Fibroblast of lung (primary cell): ENCODE measurements around the gene MAP4K4. TPM values are rescaled to one million over a fixed set of nuclear protein-coding genes. Genes with fewer than 3 reads are reported as not detected.

Source experiments
- DNase-seq, 2 donors: peaks; one replicate each; pipeline versions ENCODE4 v3.0.0 to v3.0.0-alpha.2; 2010; ENCODE audit warnings: low read depth in 2 of 2
- H2AFZ ChIP-seq: 2 replicates; pipeline ENCODE4 v1.5.1; 2012; ENCODE audit warnings: low read length, control low read depth, inconsistent platforms
- H3K27ac ChIP-seq: 2 replicates; pipeline ENCODE4 v1.5.1; 2011; ENCODE audit warnings: low read length, control low read depth; ENCODE audit not compliant: insufficient read depth
- H3K27me3 ChIP-seq: 2 replicates; pipeline ENCODE4 v1.5.1; 2011; ENCODE audit warnings: mild to moderate bottlenecking, low read length; ENCODE audit not compliant: control insufficient read depth, insufficient read depth
- H3K36me3 ChIP-seq: 2 replicates; pipeline ENCODE4 v1.5.1; 2011; ENCODE audit warnings: low read length; ENCODE audit not compliant: control insufficient read depth, insufficient read depth
- H3K4me1 ChIP-seq: 2 replicates; pipeline ENCODE4 v1.5.1; 2011; ENCODE audit warnings: low read length; ENCODE audit not compliant: control insufficient read depth, insufficient read depth; ENCODE audit errors: extremely low read depth
- H3K4me2 ChIP-seq: 2 replicates; pipeline ENCODE4 v1.5.1; 2011; ENCODE audit warnings: low read length, control low read depth; ENCODE audit not compliant: insufficient read depth; ENCODE audit errors: extremely low read depth
- H3K4me3 ChIP-seq, 4 experiments: fragments of 200-600 bp in 1 of 4; sonication (generic) in 1 of 4; replicated peaks in 1 of 4; 2 replicates each; pipeline ENCODE4 v1.5.1; 2011 to 2016; ENCODE audit warnings: low read length in 4 of 4, low read depth in 3 of 4, mild to moderate bottlenecking in 3 of 4, control low read depth in 2 of 4, inconsistent platforms in 1 of 4, mixed read lengths in 1 of 4; ENCODE audit not compliant: insufficient read depth in 1 of 4; ENCODE audit errors: control extremely low read depth in 1 of 4
- H3K79me2 ChIP-seq: 2 replicates; pipeline ENCODE4 v1.5.1; 2012; ENCODE audit warnings: mild to moderate bottlenecking, low read length, inconsistent platforms; ENCODE audit not compliant: control insufficient read depth, insufficient read depth
- H3K9ac ChIP-seq: 2 replicates; pipeline ENCODE4 v1.5.1; 2011; ENCODE audit warnings: mild to moderate bottlenecking, low read length, control low read depth; ENCODE audit not compliant: insufficient read depth
- H3K9me3 ChIP-seq: 2 replicates; pipeline ENCODE4 v1.5.1; 2012; ENCODE audit warnings: low read depth, low read length; ENCODE audit not compliant: control insufficient read depth, insufficient read depth
- H4K20me1 ChIP-seq: 2 replicates; pipeline ENCODE4 v1.5.1; 2011; ENCODE audit warnings: low read length; ENCODE audit not compliant: control insufficient read depth, insufficient read depth; ENCODE audit errors: extremely low read depth
- EZH2 ChIP-seq: IDR thresholded peaks from 2 replicates; pipeline ENCODE4 v1.5.1; 2012; ENCODE audit warnings: low read length, control low read depth, mild to moderate bottlenecking; ENCODE audit errors: missing control alignments
- polyA plus RNA-seq, 2 donors: library from polyadenylated mRNA; depleted of rRNA in 1 of 2; stranded (reverse) in 1 of 2; unstranded in 1 of 2; fragments of >200 nt; gene quantifications; 2 replicates each; pipeline ENCODE4 v1.2.1, GENCODE V29; 2011 to 2012; ENCODE audit warnings: missing spikeins in 1 of 2
- total RNA-seq: library from RNA; depleted of rRNA; stranded (reverse); fragments of >200 nt; gene quantifications from 2 replicates; pipeline ENCODE4 v1.2.1, GENCODE V29; 2014
- TF ChIP-seq, protein P1 (sequence below), 2 donors: IDR thresholded peaks in 1 of 2; conservative IDR thresholded peaks in 1 of 2; 1 replicate in 1 of 2; 2 replicates in 1 of 2; pipeline ENCODE4 v1.5.1; 2011 to 2012; ENCODE audit warnings: low read length in 2 of 2, control low read depth in 1 of 2, inconsistent platforms in 1 of 2, low read depth in 1 of 2, mild to moderate bottlenecking in 1 of 2

MAP4K4 gene
- total and polyA plus RNA-seq, 2 donors (not counting 1 experiment from before 2014, with no cell fraction given): 113 to 164 TPM

DNA sequence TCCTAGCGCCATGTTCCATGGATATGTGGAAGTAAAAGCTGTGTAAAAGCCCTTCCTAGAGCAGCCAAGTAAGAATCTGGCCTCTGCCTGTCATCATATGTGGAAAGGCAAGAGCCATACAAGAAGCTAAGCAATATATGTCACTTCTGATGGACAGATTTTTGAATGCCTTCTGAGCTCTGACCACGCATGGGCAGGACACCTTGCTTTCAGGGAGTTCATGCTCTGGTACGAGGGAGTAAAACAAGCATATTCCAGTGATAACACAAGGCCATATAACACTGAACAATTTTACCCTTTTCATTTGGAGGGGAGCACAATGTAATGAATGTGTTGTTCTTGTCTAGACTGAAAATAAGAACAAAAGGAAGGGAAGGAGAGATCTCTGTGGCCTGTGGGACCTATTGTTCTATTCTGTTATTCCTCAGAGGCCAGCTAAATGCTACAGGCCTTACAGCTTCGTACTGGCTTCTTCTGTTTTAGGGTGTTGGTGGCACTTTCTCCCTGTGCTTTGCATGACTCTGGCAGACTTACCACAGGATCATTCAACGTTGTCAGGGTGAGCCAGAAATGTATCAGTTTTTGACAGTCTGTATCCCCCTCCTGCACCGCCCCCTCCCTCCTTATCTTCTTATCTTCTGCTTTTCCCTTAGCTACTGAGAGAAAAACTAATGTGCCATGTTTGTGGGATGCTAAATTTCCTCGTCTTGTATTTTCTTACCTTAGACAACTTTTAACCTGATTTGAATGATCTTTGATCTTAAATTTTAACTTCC is 99.5 kb downstream of the MAP4K4 start:
- no peaks in the 10 kb centered on the region for H3K9me3 ChIP-seq
- peaks cover 91% of the 10 kb centered on the region for H3K79me2 ChIP-seq
- TF ChIP-seq EZH2: no peak
- TF ChIP-seq, protein P1, sequence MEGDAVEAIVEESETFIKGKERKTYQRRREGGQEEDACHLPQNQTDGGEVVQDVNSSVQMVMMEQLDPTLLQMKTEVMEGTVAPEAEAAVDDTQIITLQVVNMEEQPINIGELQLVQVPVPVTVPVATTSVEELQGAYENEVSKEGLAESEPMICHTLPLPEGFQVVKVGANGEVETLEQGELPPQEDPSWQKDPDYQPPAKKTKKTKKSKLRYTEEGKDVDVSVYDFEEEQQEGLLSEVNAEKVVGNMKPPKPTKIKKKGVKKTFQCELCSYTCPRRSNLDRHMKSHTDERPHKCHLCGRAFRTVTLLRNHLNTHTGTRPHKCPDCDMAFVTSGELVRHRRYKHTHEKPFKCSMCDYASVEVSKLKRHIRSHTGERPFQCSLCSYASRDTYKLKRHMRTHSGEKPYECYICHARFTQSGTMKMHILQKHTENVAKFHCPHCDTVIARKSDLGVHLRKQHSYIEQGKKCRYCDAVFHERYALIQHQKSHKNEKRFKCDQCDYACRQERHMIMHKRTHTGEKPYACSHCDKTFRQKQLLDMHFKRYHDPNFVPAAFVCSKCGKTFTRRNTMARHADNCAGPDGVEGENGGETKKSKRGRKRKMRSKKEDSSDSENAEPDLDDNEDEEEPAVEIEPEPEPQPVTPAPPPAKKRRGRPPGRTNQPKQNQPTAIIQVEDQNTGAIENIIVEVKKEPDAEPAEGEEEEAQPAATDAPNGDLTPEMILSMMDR (conservative IDR thresholded peaks at IDR 0.05 in 1 of 2, IDR thresholded peaks at IDR 0.05 in 1 of 2; ENCODE audit: low read depth in 1 of 2, low read length in 2 of 2): no peak
- H3K27ac ChIP-seq: no peak overlapping the region
- DNase-seq: no peak
- no peak overlapping the region for H3K4me2 ChIP-seq
- H3K4me3 ChIP-seq: no peak overlapping the region
- H3K4me1 ChIP-seq: peaks cover 2% of the 10 kb centered on the region
- H3K9ac ChIP-seq: no peak overlapping the region
- H2AFZ ChIP-seq: no peak overlapping the region
- H3K27me3 ChIP-seq: no peaks in the 10 kb centered on the region
- no peaks in the 10 kb centered on the region for H4K20me1 ChIP-seq
- no peaks in the 10 kb centered on the region for H3K36me3 ChIP-seq

DNA sequence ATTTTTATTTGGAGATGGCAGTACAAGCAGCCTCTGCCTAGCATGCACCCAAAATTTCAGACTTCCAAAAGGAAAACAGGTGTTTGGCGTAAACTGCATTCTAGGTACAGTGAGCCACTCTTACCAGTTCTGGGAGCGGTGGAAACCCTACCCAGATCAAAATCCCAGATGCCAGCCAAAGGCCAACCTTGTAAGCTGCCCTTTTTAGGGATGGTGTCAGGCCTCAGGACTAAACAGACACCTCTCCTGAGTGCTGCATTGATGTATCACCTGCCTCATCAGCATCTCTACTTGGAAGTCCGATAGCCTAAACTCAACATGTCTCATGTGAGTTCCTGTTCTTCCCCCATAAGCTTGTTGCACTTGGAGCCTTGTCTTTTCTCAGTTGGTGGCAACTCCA is 104.0 kb downstream of the MAP4K4 start:
- H4K20me1 ChIP-seq: no peaks in the 10 kb centered on the region
- DNase-seq: no peak

DNA sequence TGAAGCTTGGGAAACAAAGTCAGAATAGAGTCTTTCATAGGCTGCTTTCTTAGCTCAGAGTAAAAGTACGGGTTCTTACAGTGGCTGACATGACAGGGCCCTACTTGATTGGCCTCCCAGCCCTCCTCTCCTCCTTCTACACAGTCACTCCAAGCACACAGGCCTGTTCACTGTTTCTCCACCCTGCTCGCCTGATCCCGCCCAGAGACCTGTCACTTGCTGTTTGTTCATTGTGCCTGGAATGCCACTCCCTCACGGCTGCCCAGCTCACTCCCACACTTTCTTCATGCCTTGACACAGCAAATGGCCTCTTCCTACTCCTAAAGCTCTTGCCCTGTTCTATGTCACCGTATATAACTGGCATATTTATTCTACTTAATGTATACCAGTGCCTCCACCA is 104.8 kb downstream of the MAP4K4 start:
- Histone ChIP-seq H3K27ac (no peak overlapping the region), H4K20me1 (no peaks in the 10 kb centered on the region)
- no peak for DNase-seq

More for the DNA sequence above, 104.0 kb downstream of the MAP4K4 start:
- peaks cover 19% of the 10 kb centered on the region for H3K4me1 ChIP-seq
- no peaks in the 10 kb centered on the region for H3K36me3 ChIP-seq
- H3K4me2 ChIP-seq: no peak overlapping the region
- H3K79me2 ChIP-seq: peaks cover 89% of the 10 kb centered on the region
- H3K27ac ChIP-seq: no peak overlapping the region
- no peak overlapping the region for H3K4me3 ChIP-seq
- no peak overlapping the region for H2AFZ ChIP-seq
- H3K9ac ChIP-seq: no peak overlapping the region
- no peaks in the 10 kb centered on the region for H3K9me3 ChIP-seq
- TF ChIP-seq, protein P1 (conservative IDR thresholded peaks at IDR 0.05 in 1 of 2, IDR thresholded peaks at IDR 0.05 in 1 of 2; ENCODE audit: low read depth in 1 of 2, low read length in 2 of 2): no peak
- TF ChIP-seq EZH2: no peak
- H3K27me3 ChIP-seq: no peaks in the 10 kb centered on the region

More for the DNA sequence above, 104.8 kb downstream of the MAP4K4 start:
- H2AFZ ChIP-seq: no peak overlapping the region
- H3K36me3 ChIP-seq: no peaks in the 10 kb centered on the region
- H3K4me1 ChIP-seq: peaks cover 25% of the 10 kb centered on the region
- H3K4me2 ChIP-seq: no peak overlapping the region
- peaks cover 89% of the 10 kb centered on the region for H3K79me2 ChIP-seq
- H3K27me3 ChIP-seq: no peaks in the 10 kb centered on the region
- no peak overlapping the region for H3K9ac ChIP-seq
- no peaks in the 10 kb centered on the region for H3K9me3 ChIP-seq
- no peak overlapping the region for H3K4me3 ChIP-seq
- TF ChIP-seq EZH2: no peak
- TF ChIP-seq, protein P1 (conservative IDR thresholded peaks at IDR 0.05 in 1 of 2, IDR thresholded peaks at IDR 0.05 in 1 of 2; ENCODE audit: low read depth in 1 of 2, low read length in 2 of 2): no peak
